ENCODE results near the gene RCC1.

DNA sequence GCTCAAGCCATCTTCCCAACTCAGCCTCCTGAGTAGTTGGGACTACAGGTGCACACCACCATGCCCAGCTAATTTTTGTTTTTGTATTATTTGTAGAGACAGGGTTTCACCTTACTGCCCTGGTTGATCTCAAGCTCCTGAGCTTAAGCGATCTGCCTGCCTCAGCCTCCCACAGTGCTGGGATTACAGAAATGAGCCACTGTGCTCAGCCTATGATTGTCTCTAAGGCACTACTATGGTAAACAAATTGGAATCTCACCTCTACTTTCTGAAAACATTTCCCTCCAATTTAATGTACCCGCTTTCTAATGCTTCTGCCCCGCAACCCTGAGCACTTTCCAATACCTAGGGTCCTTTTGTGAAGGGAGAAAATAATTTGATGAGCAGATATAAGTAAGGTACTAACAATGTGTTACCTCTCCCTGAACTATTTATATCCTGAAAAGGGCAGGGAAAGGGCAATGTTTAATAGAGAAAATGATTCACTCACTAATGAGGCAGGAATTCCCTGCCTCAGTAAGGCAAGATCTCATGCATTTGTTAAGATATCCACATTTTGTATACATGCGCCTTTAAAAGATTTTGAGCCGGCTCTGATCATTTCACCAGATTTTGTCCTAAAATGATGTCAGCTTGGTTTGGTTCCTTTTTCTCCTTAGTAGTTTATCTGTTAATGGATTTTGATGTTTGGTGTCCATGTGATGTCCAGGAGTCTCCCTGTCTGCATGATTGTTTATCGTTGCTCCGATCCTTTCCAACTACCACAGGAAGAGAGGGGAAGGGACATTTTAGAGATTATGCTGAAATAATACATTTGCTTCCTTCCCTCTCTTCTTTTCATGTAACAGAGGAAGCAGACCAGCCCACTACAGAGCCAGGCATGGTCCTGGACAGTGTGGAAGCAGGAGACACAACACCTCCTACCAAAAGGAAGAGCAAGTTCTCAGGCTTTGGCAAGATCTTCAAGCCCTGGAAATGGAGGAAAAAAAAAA lies 47.3 kb upstream of the RCC1 start:
- TF ChIP-seq POLR2A (IDR thresholded peaks at IDR 0.05): no peak
- TF ChIP-seq, protein P1, sequence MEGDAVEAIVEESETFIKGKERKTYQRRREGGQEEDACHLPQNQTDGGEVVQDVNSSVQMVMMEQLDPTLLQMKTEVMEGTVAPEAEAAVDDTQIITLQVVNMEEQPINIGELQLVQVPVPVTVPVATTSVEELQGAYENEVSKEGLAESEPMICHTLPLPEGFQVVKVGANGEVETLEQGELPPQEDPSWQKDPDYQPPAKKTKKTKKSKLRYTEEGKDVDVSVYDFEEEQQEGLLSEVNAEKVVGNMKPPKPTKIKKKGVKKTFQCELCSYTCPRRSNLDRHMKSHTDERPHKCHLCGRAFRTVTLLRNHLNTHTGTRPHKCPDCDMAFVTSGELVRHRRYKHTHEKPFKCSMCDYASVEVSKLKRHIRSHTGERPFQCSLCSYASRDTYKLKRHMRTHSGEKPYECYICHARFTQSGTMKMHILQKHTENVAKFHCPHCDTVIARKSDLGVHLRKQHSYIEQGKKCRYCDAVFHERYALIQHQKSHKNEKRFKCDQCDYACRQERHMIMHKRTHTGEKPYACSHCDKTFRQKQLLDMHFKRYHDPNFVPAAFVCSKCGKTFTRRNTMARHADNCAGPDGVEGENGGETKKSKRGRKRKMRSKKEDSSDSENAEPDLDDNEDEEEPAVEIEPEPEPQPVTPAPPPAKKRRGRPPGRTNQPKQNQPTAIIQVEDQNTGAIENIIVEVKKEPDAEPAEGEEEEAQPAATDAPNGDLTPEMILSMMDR (IDR thresholded peaks at IDR 0.05): no peak
